HG03521 (cell line): ENCODE measurements around the gene ITSN1.
A peak's percentile ranks its signal among the peaks of the same experiment; 100 is the strongest.

ENCODE experiments used
- ATAC-seq: cut with Tn5 transposase; IDR thresholded peaks from one replicate; pipeline ENCODE4 v1.9.1; 2021; ENCODE audit warnings: mild to moderate bottlenecking, moderate library complexity; ENCODE audit not compliant: unreplicated experiment

ITSN1 gene

DNA sequence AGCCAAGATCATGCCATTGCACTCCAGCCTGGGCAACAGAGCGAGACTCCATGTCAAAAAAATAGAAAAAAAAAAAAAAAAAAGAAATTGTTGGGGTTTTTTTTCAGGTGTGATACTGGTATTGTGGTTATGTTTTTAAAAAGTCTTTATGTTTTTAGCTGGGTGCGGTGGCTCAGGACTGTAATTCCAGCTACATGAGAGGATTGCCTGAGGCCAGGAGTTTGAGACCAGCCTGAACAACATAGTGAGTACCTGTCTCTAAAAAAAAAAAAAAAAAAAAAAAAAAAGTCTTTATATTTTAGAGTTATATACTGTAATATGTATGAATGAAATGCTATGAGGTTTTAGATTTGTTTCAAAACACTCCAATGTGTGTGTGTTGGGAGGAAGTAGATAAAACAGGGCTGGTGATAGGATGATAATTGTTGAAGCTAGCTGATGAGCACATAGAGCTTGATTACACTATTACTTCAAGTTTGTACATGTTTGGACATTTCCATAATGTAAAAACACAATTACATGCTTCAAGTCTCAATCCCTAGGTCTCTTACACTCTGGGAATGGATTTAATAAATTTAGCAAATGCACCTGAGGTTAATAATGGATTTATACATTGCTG lies 303.5 kb downstream of the ITSN1 start:
- ATAC-seq: no peak

GRCh38 chr21:33947451-33948095 lies 305.3 kb downstream of the ITSN1 start:
- peak; percentile 43 for ATAC-seq

- peak; percentile 56 for ATAC-seq
Observed at GRCh38 chr21:33948096-33948950, 306.0 kb downstream of the ITSN1 start.

DNA sequence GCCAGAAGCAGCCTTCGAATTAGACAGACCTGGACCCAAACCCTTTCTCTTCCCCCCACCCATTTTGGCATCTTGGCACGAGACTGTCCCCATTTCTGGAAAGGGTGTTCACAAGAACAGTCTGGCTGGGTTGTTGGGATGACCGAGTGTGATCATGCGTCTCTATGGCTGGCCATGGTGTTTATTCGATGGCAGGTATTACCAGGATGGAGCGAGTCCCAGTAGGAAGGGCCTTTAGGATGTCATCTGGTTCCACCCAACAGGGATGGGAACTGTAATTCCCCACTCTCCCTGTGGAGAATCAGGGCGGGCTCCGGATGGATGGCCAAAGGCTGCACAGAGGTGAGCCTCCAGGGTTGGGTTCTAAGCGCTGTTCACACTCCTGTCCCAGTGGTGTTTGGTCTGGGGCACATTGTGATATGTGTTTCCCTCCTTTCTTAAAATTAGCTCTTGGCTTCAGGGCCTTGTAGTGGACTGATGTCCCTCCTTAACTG lies 306.7 kb downstream of the ITSN1 start:
- ATAC-seq: no peak
